Activated naive CD4-positive, alpha-beta T cell treated with anti-CD3 and anti-CD28 coated beads, Interleukin-2, amount 50 U/mL, for 16 hours (primary cell): ENCODE measurements around the gene LRRC2.
"Not testable (repeated sequence)": the region's sequence is repeated elsewhere in the genome, so short reads cannot be mapped to it uniquely, and the experiment has no call there.

ENCODE experiments used
- DNase-seq: peaks from one replicate; pipeline ENCODE4 v3.0.0-alpha.2; 2020

The LRRC2 gene, protein sequence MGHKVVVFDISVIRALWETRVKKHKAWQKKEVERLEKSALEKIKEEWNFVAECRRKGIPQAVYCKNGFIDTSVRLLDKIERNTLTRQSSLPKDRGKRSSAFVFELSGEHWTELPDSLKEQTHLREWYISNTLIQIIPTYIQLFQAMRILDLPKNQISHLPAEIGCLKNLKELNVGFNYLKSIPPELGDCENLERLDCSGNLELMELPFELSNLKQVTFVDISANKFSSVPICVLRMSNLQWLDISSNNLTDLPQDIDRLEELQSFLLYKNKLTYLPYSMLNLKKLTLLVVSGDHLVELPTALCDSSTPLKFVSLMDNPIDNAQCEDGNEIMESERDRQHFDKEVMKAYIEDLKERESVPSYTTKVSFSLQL

DNA sequence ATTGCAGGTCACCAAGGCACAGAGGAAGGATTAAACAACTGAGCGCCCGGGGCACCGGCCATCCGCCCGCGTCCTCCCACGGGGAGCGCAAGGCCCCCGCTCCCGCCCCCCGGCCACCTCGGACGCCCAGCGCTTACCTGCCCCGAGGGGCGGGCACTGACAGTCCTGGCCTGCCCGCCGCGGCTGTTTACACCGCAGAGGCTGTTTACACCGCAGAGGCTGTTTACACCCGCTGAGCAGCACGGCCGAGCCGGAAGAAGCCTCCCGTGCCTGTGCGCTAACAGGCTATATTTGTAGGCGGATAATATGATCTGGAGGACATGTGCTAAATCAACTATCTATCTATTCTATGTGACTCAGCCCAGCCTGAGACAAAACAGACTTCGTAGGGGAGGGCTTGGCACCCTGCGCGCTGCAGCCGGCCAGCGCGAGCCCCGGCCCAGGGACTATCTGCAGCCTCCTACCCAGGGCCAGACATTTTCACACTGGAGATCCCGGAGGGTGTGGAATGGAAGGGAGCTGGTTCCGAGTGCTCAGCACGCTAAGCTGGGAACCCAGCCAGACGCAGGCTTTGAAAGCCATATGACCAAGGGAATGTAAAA, at the start of gene LRRC2:
LRRC2 (minus strand) TSS at position 263 of the 602 bp plus-strand sequence. CDS start 14,711 bp downstream, outside the sequence.
- DNase-seq: peak; percentile 24

DNA sequence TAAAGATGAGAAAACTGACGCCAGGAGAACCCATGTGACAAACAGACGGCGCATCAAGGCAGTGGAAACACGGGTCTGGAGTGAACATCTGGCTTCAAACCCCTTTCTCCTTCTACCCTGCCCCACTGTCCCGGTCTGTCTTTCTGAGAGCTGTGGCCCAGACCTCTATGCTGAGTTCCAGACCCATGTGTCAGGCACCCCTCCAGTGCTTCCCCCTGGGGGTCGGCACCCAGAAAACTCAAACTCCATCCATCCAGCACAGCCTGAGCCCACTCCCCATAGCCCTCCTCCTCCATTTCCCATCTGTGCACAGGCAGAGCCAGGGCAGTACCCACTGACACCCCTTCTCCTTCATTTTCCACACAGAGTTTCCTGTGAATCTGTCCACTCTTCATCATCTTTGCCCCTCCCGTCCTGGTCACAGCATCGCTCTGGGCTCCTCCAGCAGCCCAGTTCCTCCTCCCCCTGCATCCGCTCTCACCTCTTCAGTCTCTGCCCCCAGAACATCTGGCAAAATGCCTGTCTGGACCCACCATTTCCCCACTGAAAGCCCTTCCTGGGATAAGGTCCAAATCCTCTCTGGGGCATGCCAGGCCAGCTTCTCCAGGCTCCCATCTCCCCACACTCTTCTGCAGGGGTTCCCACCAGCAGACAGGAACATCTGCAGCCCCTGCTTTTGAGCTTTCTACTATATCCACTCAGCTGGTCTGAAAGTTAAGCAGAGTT, 49.1 kb upstream of the LRRC2 start:
- no peak for DNase-seq

DNA sequence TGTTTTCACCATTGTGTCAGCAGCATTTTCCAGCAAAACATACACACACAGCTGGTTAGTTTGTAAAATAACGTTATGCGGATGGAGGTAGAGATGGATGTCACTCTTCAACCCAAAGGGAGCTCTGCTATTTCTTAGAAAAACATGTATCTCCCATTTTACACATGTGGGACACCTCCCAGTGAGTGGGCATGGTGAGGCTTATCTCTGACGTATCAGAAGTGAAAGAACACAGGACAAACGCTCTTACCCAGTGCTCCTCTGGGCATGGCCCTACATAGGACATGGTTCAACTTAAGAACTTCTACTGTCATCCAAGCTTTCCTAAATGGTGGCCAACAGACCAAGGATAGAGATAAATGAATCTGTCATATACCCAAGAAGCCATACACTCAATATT, 48.3 kb upstream of the LRRC2 start:
- no peak for DNase-seq

DNA sequence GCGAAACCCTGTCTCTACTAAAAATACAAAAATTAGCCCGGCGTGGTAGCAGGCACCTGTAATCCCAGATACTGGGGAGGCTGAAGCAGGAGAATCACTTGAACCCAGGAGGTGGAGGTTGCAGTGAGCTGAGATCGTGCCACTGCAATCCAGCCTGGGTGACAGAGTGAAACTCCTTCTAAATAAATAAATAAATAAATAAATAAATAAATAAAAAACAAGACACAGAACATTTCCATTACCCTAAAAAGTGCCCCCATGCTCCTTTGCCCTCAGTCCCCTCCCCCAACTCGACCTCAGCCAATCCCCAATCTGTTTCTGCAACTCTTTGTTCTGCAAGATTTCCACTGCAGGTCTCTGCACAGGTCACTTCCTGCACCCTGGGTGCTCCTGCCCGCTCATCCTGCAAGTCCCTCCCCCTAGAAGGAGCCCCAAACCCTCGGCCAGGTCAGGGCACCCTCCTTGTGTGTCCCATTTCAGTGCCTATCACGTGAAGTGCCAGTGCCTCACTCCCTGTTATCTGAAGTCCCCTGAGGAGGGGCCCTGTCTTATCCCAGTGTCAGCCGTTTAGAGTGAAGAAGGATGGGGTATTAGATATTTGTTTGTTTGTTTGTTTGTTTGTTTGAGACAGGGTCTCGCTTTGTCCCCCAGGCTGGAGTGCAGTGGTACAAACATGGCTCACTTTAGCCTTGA, 47.4 kb upstream of the LRRC2 start:
- DNase-seq: no peak

DNA sequence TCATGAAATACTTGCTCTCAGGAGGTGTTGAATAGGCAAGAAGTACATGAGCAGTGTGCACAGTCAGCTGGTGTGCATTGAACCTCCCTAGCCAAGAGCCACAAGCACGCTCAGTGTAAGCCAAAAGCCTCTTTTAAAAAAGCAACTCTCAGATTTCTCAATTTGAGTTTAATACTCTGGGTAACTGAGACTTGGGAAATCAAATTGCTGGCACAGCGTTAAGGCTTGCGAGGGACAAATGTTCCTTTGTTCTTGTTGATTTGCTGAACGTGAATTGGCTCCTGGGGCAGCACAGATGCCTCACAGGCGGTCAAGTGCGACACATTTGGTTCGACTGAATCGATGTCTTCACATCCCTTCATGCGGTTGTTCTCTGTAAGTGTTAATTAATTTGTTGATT, 46.2 kb upstream of the LRRC2 start, which contains the start of gene FAM240A:
FAM240A (plus strand) TSS at position 202 of the 400 bp plus-strand sequence; CDS start at position 361, 159 bp downstream.
- no peak for DNase-seq

DNA sequence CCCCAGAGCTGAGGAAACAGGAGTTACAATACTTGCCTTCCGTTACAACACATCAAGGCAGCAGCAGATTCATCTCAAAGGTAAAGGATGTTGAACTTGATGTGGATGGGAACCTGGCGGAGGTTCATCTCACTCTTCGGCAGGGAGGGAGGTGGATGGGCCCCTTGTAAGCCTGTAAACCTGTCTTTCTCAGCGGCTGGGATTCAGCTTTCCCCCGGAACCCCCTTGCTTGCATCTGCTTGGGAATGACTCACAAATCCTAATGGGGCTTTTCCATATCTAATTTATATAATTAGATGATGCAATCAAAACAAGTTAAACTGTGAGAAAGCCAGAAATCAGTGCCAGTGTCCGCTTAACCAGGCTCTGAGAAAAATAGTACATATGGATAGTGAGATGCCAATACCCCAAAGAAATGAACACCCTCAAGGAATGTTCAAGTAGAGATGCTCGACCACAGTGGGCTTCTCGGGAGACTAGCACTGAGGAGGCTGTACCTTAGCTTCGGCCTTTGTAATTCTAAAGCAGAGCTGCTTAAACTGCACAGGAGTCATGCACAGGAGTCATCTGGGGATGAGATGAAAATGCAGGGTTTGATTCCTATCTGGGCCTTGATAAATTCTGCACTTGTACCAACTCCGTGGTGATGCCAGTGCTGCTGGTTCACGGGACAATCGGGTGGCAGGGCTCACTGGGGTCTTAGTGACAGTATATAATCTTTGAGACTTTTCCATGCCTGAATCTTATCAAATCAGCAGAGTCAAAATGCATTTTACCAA, 44.0 kb upstream of the LRRC2 start:
- DNase-seq: no peak

DNA sequence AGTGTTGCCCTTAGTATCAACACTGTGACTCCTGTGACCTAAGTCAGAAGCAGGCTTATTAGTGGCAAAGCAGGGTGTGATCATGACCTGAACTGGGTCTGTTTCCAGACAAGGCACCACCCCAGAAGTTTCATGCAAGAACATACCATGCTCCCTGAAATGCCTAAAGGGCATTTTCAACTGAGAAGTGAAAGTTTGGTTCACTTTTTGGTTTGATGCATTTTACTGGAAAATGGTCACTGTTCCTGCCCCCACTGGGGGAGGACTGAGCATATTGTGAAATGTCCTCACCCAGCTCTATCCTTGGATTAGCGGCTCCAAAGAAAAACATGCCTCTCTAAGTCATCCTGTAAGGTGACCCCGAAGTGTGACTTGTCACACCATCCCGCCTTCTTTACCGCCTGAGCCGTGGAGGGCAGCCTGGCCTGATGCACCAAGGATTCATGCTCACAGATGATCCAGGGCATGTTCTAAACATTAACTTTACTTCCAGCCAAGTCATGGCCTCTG, 43.2 kb upstream of the LRRC2 start:
- DNase-seq: no peak

DNA sequence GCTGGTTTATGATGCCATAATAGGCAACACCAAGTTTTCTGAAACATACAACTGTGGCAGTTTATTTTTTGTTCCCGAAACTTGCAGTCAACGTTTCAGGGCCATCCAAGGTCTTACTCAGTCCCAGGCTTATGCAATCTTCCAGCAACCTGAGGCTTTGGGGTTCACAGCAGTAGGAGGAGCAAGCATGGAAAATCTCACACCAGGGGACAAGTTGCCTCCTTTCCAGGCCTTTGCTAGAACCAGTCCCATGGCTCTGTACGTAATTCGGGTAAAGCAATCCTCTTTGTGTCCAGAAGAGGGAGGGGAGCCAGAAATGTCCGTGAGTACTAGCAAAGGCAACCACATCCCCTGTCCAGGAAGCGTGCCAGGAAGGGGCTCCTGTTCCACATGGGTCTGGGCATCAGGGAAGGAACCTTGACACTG, 41.5 kb upstream of the LRRC2 start:
- no peak for DNase-seq

DNA sequence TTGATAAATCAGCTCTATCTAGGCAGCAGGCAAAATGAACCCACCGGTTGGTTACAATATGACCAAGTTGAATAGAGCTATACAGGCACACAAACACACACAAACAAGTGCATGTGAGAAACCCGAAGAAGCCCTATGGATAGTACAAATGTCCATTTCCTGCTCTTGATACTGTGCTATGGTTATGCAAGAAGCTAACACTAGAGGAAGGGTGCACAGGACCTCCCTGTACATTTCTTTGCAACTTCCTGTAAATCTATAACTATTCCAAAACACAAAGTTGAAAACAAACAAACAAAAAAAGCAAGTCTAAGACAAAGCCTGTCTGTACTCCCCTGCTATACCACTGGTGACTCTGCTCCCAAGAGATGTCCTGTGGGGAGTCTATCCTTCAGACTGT, 38.0 kb upstream of the LRRC2 start:
- DNase-seq: no peak

DNA sequence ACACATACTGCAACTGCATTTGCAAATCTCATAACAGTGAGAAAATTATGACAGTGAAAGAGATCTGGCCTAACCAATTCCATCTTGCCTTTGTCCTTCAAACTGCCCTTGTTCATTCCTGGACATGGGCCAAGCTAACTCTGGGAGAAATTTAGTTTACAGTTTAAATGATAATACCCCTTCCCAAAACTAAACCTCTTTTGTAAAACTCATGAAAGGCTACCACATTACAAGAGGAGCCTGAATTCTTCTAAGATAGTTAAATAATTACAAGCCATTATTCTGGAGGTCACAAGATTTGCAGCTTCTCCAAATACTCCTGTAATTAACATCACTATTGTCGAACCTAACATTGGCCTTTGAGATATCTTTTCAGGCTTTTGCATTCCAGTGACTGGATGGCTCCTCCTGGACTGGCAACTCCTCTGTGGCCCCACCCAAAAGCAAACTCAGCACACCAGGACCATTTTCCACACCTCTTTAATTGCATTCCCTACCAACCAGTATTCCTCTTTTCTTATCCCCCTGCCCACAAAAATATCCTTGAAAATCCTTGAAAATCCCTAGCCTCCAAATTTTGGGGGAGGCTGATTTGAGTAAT, 37.4 kb upstream of the LRRC2 start:
- DNase-seq: no peak

DNA sequence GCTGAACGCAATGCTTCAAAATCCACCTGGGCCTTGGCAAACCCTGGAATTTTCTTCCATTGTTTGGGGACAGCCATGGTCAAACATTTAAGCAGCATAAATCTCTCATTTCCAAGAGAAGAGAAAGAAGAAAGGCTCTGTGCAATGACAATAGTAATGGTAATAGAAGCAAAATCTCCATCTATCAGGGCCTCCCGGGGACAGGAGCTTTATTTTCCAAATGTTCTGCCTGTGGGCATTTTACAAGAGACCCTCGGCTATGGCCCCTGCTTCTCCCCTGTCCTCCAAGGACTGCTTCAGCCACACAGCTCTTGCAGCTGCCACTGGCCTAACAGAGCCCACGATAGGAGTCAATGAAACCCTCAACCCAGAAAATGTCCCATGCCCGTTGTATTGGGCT, 33.5 kb upstream of the LRRC2 start:
- DNase-seq: no peak

DNA sequence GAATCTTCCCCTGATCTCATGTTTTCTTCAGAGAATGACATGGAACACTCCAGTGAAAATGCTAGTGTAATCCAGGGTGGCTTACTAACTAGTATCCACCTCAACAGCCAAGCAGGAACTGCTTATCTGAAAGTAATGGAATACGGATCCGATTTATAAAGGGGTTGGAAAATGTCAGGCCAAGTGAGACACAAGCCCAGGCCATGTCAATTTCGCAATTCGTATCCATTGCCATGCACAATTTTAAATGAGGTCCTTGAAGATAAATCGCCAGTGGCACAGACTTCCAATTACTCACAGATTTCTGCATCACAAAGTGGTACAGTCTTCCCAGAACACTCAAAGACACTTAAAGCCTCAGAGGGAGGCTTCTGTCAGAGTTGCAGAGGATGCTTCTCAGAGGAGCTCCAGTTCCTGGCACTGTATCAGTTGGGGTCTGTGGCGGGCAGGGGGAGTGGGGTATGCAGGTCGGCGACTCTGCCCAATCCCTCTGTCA, 29.8 kb upstream of the LRRC2 start:
- DNase-seq: no peak

DNA sequence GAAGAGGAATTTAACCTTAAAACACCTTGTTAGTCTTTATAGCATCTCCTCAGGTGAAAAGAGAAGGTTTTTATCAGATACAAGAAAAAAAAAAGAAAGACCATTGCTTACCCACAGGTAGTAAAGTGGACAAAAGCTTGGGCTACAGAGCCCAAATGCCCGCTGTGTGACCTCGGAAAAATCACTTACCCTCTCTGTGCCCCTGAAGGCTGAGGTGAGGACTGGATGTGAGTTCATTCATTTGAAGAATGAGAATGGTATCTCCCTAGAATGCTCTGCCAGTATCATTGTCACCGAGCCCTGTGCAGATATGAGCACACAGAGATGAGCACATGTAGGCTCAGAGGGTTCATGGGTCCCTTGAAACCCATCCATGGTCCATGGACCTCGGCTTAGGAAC, 28.6 kb upstream of the LRRC2 start:
- DNase-seq: no peak

DNA sequence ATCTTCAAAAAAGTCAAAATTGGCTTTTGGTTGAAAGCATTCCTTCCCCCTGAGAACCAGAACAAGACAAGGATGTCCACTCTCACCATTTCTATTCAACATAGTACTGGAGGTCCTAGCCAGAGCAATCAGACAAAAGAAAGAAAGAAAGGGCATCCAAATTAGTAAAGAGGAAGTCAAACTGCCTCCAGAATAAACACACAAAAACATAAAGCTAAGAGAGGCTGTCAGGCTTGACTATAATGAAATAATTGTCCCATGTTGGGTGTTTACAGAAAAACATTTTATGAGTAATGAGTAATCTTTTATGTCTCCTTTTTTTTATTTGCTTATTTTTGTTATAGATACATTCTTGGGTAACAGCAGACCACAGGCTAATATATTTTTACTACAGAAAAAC, 27.9 kb upstream of the LRRC2 start:
- DNase-seq: no peak

DNA sequence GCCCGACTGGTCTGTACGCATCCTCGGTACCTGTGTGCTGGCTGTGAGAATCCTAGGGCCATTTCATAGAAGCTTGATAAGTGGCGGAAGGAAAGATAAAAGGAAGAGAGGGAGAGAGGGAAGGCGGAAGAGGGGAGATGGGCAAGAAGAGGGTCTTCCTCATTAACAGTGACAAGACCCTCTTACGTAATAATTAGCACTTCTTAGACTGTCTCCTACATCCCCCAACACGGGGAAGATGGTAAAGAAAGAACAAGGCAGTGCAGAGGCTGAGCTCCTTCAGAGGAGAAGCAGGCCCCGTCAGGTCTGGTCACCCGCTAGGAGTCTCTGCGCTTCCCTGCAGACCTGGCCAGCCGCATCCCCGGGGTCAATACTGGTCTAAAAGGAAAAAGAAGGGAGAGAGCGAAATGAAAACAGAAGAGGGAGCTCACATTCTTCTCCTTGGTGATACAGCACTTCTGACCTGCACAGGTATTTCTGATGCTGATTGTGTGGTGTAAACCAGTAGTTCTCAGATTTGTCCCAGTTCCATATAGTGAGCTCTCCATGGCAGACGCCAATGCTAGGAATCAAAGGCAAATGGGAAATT, 27.3 kb upstream of the LRRC2 start:
- DNase-seq: no peak

DNA sequence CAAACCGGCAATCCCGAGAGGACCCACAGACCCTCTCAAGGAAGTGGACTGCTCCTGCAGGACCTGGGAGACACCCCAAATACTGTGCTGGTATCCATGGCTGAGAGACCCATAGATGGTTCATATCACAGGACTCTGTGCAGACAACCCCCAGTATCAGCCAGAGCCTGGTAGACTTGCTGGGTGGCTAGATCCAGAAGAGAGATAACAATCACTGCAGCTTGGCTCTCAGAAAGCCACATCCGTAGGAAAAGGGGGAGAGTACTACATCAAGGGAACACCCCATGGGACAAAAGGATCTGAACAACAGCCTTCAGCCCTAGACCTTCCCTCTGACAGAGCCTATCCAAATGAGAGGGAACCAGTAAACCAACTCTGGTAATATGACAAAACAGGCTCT, 21.2 kb upstream of the LRRC2 start:
- not testable (repeated sequence) for DNase-seq

DNA sequence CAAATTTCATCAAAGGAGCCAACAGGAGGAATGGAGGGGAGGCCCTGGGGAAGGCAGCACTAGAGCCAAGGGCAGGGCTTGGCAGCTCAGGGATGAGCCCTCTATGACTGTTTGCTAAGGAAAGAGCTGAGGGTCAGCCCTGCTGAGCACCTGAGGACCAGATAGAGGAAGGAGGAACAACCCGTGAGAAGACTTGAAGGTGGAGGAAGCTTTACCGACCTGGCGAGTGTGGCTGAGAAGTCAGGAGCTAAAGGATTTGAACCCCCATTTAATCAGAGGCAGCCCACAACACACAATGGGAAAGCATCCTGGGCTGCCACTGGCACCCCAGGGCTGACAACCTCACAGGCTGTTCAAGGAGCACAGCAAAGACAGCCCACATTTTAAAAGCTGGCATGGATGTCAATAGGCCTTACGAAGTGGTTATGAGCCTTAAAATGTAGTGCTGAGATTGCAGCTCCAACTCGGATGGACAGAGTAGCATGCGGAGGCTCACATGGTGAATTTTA, 20.7 kb upstream of the LRRC2 start:
- no peak for DNase-seq

DNA sequence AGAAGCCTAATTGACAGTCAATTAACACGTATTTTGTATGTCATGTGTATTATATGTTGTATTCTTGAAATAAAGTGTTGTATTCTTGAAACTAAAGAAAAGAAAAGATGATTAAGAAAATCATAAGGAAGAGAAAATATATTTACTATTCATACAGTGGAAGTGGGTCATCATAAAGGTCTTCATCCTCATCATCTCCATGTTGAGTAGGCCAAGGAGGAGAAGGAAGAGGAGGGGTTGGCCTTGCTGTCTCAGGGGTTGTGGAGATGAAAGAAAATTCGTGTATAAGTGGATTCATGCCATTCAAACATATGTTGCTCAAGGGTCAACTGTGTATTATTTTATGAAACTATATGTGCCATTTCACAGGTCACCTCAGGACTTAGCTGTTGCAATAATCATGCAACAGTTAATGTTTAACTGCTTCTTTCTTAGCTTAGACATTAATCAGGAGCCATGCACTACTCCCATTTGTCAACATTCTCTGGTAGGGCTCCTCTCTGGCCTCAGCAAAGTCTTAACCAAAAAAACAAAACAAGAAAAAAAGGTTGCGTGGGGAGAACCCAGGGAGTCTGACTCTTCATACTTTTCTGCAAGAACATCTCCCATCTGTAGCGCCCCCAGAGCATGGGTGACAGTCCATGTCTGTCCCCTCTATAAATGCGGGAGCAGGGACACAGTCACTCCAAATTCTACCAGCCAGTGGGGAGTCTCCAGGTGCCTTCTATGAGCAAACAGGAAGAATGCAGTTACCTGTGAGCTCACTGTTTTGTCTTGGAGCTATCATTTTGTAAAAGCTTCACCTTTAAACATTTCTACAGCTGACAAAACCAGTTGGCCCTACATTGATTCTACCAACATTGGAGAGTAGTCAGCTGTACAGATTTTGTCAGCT, 19.9 kb upstream of the LRRC2 start:
- no peak for DNase-seq

DNA sequence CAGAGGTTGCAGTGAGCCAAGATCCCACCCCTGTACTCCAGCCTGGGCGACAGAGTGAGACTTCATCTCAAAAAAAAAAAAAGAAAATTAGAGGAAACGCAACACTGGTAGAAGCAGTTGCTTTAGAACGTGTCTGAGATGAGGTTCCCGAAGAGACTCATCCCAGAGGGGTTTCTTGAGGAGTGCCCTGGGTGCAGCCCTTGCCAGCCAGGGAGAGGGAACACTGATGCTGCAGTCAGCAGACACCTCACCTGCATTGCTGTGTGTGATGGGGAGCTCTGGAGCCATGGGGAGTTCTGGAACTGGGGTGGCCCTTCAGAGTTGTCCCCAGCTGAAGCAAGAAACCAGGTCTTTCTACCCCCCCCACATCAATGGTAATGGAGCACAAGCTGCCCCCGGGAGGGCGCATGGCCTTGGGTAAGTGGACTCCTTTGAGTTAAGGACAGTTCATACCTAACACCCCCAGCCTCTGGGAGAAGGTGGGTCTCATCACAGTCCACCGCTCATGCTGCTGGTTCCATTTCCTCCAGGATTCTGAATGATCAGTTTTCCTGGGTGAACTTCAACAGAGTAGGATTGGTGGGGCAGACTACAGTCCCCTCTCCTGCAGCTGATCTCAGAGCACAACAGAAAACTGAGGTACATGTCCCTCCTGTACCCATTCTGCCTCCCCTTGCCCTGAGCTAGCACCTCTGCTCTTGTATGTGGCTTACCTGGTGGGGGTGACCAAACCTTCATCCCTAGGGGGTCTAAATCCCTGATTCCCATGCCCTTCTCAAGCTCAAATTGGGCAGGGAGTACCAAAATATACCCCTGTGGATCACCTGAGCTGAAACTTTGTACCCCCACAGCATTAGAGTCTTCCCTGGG, 18.7 kb upstream of the LRRC2 start:
- DNase-seq: no peak
